Muscle layer of duodenum (tissue), 2 donors: ENCODE measurements around the gene EXOC4.

ENCODE experiments used
- H3K27ac ChIP-seq: one replicate; pipeline ENCODE4 v1.7.0; 2013; ENCODE audit warnings: mild to moderate bottlenecking, low read length
- H3K27me3 ChIP-seq: one replicate; pipeline ENCODE4 v1.7.0; 2013; ENCODE audit warnings: low read depth, mild to moderate bottlenecking, control low read depth, low read length
- H3K36me3 ChIP-seq, 2 donors: one replicate each; pipeline ENCODE4 v1.7.0; 2013; ENCODE audit warnings: low read length in 2 of 2, control low read depth in 1 of 2, mild to moderate bottlenecking in 1 of 2; ENCODE audit not compliant: insufficient read depth in 2 of 2, control insufficient read depth in 1 of 2
- H3K4me1 ChIP-seq, 2 donors: one replicate each; pipeline ENCODE4 v1.7.0; 2013; ENCODE audit warnings: low read length in 2 of 2, mild to moderate bottlenecking in 2 of 2, control low read depth in 1 of 2, moderate library complexity in 1 of 2; ENCODE audit not compliant: insufficient read depth in 2 of 2, control insufficient read depth in 1 of 2
- H3K4me3 ChIP-seq, 2 donors: one replicate each; pipeline ENCODE4 v1.7.0; 2013; ENCODE audit warnings: low read length in 2 of 2, low read depth in 1 of 2, mild to moderate bottlenecking in 1 of 2
- H3K9me3 ChIP-seq, 2 donors: one replicate each; pipeline ENCODE4 v1.7.0; 2013; ENCODE audit warnings: low read length in 2 of 2, control low read depth in 1 of 2, mild to moderate bottlenecking in 1 of 2; ENCODE audit not compliant: control insufficient read depth in 1 of 2
- donor health status: healthy.

EXOC4 gene

DNA sequence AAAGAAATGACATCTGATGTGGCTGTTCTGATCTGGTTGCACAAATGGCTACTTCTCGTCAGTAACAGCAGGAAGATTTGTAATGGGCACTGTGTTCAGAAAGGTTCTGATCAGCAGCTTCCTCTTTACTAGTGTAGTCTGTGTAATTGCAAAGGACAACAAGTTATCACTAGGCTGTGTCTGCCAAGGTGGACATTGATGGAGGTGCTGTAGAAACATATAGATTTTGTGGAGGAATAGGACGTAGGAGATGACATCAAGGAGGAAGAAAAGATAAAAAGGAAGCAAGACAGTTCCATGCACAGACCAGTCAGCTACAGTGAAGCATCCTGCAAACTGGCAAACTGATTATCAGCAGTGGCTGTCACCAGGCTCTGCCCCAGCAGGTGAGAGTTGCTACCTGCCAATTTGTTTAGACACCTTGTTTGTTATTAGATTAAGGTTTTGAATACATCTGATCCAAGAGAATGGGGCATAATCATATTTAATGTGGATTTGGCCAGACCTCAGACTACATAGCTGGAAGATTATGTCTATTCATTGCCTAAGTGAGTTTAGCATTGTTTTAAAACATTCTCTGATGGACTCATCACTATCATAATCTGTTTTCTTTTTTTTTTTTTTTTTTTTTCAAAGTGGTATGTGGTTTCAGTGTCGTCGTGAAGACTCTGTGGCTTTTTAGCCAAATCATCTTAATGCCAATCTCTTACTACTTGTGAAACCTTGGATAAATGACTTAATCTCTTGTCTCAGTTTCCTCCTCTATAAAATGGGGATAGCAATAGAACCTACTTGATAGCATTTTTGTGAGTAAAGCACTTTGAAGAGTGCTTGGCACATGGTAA lies 456.4 kb downstream of the EXOC4 start:
- Histone ChIP-seq H3K9me3 (no peaks in the 10 kb centered on the region), H3K4me1 (no peaks in the 10 kb centered on the region), H3K36me3 (no peaks in the 10 kb centered on the region), H3K27me3 (no peaks in the 10 kb centered on the region), H3K27ac (no peak overlapping the region), H3K4me3 (no peak overlapping the region)

DNA sequence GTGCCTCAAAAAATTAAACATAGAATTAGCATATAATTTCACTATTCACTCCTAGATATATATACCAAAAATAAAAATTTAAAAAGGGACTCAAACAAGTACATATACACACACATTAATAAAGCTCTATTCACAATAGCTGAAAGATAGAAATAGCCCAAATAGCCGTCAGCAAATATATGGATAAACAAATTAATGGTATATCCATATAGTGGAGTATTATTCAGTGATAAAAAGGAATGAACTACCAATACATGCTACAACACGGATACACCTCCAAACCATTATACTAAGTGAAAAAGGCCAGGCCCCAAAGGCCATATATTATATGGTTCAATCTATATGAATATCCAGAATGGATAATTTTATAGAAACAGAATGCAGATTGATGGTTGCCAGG lies 459.7 kb downstream of the EXOC4 start:
- Histone ChIP-seq H3K27me3 (no peaks in the 10 kb centered on the region), H3K4me3 (no peak overlapping the region), H3K4me1 (no peaks in the 10 kb centered on the region), H3K9me3 (no peaks in the 10 kb centered on the region), H3K36me3 (no peaks in the 10 kb centered on the region), H3K27ac (no peak overlapping the region)

DNA sequence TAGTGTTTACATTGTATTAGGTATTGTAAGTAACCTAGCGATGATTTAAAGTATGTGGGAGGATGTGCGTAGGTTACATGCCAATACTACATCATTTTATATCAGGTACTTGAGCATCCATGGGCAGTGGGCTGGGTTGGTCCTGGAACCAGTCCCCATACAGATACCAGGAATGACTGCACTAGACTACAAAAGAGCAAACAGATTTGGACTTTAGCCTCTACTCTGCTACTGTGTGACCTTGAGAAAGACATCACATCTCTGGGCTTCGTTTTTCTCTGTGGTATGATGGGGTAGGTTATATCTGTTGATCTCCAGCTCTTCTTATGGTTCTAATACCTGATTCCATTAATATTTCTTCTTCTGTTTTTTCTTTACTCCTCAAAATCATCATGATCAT lies 461.8 kb downstream of the EXOC4 start:
- Histone ChIP-seq H3K4me1 (no peaks in the 10 kb centered on the region), H3K9me3 (no peaks in the 10 kb centered on the region), H3K36me3 (no peaks in the 10 kb centered on the region), H3K27ac (no peak overlapping the region), H3K4me3 (no peak overlapping the region), H3K27me3 (no peaks in the 10 kb centered on the region)

DNA sequence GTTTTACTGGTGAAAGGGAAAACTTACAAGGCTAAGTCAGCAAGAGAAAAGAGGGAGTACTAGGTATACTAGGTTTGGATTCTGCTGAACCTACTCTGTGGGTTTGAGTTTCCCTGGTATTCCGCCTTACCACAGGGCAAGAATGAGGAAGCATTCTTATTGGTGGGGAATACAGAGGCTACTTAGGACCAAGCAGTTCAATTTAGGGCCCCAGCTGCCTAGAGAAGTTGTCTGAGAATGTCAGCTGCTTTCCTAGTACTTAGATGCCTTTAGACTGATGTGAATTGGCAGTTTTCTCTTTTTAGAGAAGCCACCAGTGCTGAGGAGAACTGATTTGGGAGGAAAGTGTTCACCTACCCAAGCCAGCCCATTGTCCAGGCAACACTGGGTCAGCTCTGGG lies 465.3 kb downstream of the EXOC4 start:
- Histone ChIP-seq H3K4me3 (no peak overlapping the region), H3K36me3 (no peaks in the 10 kb centered on the region), H3K9me3 (no peaks in the 10 kb centered on the region), H3K27ac (no peak overlapping the region), H3K4me1 (no peaks in the 10 kb centered on the region), H3K27me3 (no peaks in the 10 kb centered on the region)

DNA sequence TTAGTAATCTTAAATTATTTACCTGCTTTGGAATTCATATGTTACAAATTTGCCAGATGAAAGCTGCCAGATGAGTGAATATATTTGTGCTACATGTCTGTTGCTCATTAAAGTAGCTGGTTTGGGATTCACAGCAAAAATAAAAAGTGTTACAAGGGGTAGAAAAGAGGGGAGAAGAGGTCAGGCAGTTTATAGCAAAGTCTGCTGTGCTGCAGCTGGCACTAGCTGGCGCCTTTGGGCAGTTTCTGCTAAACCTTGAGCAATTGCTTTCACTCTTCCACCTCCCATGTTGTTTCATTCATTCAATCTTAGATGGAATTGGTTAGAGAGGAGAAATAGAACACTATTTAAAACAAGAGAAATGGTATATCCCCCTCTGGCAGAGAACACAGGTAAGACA lies 470.2 kb downstream of the EXOC4 start:
- Histone ChIP-seq H3K4me3 (no peak overlapping the region), H3K27me3 (no peaks in the 10 kb centered on the region), H3K27ac (no peak overlapping the region), H3K36me3 (no peaks in the 10 kb centered on the region), H3K9me3 (no peaks in the 10 kb centered on the region), H3K4me1 (no peaks in the 10 kb centered on the region)

DNA sequence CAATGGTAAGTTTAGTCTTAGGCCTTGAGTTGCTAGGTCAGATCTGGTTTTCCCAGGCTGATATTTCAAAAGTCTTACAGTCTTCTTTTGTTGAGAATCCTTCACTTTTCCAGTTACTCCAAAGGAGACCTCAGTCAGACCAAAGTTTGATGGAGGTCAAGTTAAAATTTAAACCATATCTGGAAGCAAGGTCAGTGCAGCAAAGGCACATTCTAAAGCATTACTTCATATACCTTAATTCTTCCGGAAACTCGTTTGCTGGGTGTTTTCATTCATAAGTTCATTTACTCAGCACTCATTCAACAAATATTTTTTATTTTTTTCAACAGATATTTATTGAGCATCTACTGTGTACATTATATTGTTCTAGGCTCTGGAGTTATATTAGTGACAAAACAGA lies 471.3 kb downstream of the EXOC4 start:
- H3K27ac ChIP-seq: no peak overlapping the region
- H3K27me3 ChIP-seq: no peaks in the 10 kb centered on the region
- no peaks in the 10 kb centered on the region for H3K9me3 ChIP-seq
- H3K4me3 ChIP-seq: no peak overlapping the region
- no peaks in the 10 kb centered on the region for H3K36me3 ChIP-seq
- no peaks in the 10 kb centered on the region for H3K4me1 ChIP-seq

DNA sequence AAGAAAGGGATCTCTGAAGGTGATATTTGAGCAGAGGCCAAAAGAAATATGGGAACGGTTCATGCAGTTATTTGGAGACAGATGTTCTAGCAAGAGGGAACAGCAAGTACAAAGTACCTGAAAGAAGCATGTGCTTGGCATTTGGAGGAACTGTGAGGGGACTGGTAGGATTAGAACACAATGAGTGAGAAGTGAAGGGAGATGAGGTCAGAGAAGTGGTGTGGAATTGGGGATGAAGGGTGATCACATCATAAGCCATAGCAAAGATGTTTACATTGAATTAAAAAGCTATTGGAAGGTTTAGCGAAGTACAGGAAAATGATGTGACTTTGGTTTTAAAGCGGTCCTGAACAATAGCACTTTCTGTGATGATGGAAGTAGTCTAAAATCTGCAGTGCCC lies 471.8 kb downstream of the EXOC4 start:
- H3K27ac ChIP-seq: no peak overlapping the region
- H3K27me3 ChIP-seq: no peaks in the 10 kb centered on the region
- H3K36me3 ChIP-seq: no peaks in the 10 kb centered on the region
- H3K4me3 ChIP-seq: no peak overlapping the region
- H3K9me3 ChIP-seq: no peaks in the 10 kb centered on the region
- H3K4me1 ChIP-seq: no peaks in the 10 kb centered on the region

DNA sequence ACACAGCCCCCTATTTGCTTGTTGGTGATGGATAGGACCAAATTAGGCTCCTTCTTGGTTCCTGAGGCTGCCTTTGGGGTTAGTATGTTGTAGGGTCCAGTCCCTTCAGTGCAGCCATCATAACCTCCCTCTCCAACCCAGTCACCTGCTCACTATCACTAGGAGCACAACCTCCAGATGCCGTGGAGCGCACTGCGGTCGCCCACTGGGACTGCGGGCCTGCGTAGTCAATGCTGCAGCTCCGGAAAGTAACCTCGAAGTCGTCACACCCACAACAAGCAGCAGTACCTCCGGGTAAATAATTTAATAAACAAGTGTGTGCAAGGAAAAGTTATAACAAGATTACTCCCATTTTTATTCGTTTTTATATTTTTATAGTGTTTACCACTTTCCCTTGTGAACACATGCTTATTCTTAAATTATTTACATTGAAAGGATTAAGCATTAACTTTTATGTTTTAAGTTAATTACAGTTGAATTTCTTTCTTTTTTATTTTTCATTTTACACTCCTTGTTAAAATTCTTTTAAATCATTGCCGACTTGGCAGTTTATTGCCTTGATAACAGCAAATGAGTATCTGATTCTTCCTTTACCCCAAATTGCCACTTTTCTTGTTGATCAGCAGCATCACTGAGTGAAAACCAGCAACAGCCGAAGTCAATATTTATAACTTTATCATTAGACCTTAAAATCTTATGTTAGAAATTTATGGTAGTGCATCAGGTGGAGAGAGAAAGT lies 474.8 kb downstream of the EXOC4 start:
- Histone ChIP-seq H3K27ac (no peak overlapping the region), H3K36me3 (no peaks in the 10 kb centered on the region), H3K4me3 (no peak overlapping the region), H3K27me3 (no peaks in the 10 kb centered on the region), H3K4me1 (no peaks in the 10 kb centered on the region), H3K9me3 (no peaks in the 10 kb centered on the region)

DNA sequence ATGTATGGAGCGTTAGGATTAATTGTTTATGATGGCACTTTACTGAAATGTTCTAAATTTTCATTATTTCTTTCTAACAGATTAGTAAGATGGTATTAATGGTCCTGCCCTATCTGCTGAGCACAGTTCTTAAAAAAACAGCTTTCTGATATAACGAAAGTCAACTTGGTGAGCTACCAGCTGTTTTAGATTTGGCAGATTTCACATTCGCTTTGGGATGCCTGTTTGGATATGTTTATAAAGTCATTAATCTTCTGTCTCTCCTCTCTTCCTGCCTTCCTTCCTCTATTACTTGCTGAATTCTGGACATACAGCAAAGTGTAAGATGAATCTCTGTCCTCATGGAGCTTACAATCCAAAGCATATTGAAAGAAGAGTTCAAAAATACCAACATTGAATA lies 477.5 kb downstream of the EXOC4 start:
- H3K27ac ChIP-seq: no peak overlapping the region
- no peaks in the 10 kb centered on the region for H3K36me3 ChIP-seq
- no peaks in the 10 kb centered on the region for H3K4me1 ChIP-seq
- no peaks in the 10 kb centered on the region for H3K27me3 ChIP-seq
- H3K4me3 ChIP-seq: no peak overlapping the region
- no peaks in the 10 kb centered on the region for H3K9me3 ChIP-seq

DNA sequence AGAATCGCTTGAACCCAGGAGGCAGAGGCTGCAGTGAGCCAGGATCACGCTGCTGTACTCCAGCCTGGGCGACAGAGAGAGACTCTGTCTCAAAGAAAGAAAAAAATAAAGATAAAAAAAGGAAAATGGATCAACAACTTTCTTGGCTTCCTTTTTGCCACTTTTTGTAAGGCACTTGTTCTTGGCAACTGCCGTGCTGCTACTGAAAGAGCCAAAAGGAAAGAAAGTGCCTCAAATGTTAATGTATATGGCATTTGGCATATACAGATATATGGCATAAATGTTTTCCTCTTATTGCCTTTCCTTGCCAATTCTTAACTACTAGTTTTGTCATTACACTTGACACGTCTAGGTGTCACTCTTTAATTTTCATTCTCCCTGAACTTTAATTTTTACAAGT lies 480.5 kb downstream of the EXOC4 start:
- H3K27ac ChIP-seq: no peak overlapping the region
- H3K9me3 ChIP-seq: no peaks in the 10 kb centered on the region
- no peaks in the 10 kb centered on the region for H3K27me3 ChIP-seq
- H3K4me3 ChIP-seq: no peak overlapping the region
- H3K4me1 ChIP-seq: no peaks in the 10 kb centered on the region
- H3K36me3 ChIP-seq: no peaks in the 10 kb centered on the region

DNA sequence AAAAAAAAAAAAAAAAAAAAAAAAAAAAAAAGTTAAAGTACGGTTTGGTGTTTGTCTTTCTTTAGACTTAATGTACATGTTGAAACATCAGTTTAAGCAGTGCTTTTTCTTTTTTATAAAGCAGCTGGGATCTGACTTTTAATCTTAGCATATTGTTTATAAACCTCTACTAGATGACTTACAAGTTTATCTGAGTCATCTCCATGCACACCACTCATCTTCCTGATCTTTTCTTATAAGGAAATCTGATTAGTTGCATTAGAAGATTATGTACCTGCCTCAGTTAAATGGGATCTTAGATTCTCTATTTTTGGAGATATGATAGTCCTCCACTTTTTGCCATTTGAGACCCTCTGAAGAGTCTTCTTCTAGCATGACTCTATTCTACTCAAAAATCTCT lies 482.3 kb downstream of the EXOC4 start:
- Histone ChIP-seq H3K4me1 (no peaks in the 10 kb centered on the region), H3K27ac (no peak overlapping the region), H3K36me3 (no peaks in the 10 kb centered on the region), H3K4me3 (no peak overlapping the region), H3K27me3 (no peaks in the 10 kb centered on the region), H3K9me3 (no peaks in the 10 kb centered on the region)
